HEK293T (cell line): ENCODE results near the gene SETBP1.

Source experiments
- FOXA1 ChIP-seq: fragments of 450-650 bp; IDR thresholded peaks from 2 replicates; pipeline ENCODE4 v1.6.1; 2016; ENCODE audit warnings: mild to moderate bottlenecking
- FOXK2 ChIP-seq: fragments of 450-650 bp; IDR thresholded peaks from 2 replicates; pipeline ENCODE4 v1.6.1; 2016; ENCODE audit warnings: mild to moderate bottlenecking
- FOXM1 ChIP-seq: fragments of 450-650 bp; IDR thresholded peaks from 2 replicates; pipeline ENCODE4 v1.6.1; 2017; ENCODE audit warnings: mild to moderate bottlenecking, borderline replicate concordance
- LEF1 ChIP-seq: fragments of 450-650 bp; IDR thresholded peaks from 2 replicates; pipeline ENCODE4 v1.6.1; 2017; ENCODE audit warnings: mild to moderate bottlenecking, borderline replicate concordance
- SUZ12 ChIP-seq: fragments of 450-650 bp; IDR thresholded peaks from 2 replicates; pipeline ENCODE4 v1.6.1; 2016; ENCODE audit warnings: mild to moderate bottlenecking

DNA sequence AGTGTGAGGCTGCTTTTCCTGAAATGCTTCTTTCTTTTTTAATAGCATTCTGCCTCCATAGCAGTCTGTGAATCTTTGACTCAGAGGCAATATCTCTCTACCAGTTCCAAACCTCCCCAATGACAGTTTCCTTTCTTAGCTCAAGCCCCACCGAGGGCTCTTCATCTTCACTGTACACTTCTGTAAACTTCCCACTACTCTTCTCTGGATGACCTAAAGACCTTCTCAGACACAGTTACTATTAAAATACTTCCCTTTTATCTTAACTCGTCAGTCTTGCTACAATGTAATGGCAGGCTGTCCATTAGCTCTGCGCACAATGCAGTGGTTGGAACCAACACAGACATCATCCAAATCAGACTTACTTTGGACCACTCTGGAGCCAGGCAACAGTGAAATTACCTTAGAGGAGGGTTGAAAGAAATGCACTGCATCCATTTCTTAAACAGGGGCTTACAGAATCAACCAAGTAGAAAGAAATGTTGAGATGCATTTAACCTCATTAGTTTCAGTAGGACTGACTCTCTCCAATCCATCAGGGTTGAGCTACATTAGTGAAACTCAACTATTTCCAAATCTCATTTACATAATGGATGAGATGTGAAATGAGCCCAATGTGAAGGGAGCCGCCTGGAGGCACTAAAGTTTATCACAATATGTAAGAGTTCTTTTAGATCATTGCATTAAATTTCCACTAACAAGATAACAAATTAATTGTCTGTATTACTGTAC, 343.8 kb downstream of the SETBP1 start:
- TF ChIP-seq LEF1 (no peak), FOXK2 (no peak), FOXM1 (no peak), SUZ12 (no peak), FOXA1 (no peak)
